ENCODE measurements around the gene ATP5F1A.
"Not testable (repeated sequence)": the region's sequence is repeated elsewhere in the genome, so short reads cannot be mapped to it uniquely, and the experiment has no call there.

The ATP5F1A gene

DNA sequence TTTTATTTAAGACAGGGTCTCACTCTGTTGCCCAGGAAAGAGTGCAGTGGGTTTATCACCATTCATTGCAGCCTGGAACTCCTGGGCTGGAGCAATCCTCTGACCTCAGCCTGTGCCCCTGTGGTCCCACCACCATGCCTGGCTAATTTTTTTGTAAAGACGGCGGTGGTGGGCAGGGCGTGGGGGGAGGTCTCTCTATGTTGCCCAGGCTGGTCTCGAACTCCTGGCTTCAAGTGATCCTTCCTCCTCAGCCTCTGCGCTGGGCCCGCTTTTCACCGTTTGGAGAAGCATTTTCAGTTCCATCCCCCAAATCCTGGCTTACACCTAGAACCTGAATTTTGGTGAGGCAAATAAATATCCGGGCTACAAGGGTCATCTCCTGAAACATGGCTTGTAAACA is 1.4 kb upstream of the ATP5F1A start:
- no peak overlapping the region for H3K27ac ChIP-seq (ENCODE audit: low read depth, low read length)
- peaks cover 6% of the 10 kb centered on the region for H3K4me1 ChIP-seq (ENCODE audit: control insufficient read depth, insufficient read depth, low read length)
- H3K36me3 ChIP-seq (ENCODE audit: control insufficient read depth, insufficient read depth, low read length), result no peaks in the 10 kb centered on the region
- no peaks in the 10 kb centered on the region for H3K27me3 ChIP-seq (ENCODE audit: control insufficient read depth, insufficient read depth, low read length)
- H3K9ac ChIP-seq (ENCODE audit: low read length), result no peak overlapping the region
- no peak overlapping the region for H3K4me3 ChIP-seq (ENCODE audit: low read length)

DNA sequence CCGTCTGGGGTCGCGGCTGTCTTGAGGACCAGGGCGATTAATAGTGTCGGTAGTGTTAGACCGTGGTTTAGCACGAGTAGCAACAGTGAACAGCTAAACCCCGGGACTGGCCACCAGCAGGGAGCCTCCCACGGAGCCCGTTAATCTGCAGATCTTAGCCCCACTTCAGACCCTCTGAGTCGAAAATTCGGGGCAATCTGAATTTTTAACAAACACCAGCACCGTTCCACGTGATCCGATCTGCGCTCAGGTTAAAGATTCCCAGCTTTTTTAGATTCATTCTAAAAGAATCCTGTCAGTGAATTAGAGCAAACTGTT is 479 bp upstream of the ATP5F1A start:
- Histone ChIP-seq H3K4me1 (ENCODE audit: control insufficient read depth, insufficient read depth, low read length) (peaks cover 6% of the 10 kb centered on the region), H3K36me3 (ENCODE audit: control insufficient read depth, insufficient read depth, low read length) (peaks cover 2% of the 10 kb centered on the region), H3K9ac (ENCODE audit: low read length) (peak overlapping the region; percentile 38), H3K4me3 (ENCODE audit: low read length) (peak overlapping the region; percentile 90), H3K27ac (ENCODE audit: low read depth, low read length) (peak overlapping the region; percentile 95), H3K27me3 (ENCODE audit: control insufficient read depth, insufficient read depth, low read length) (no peaks in the 10 kb centered on the region)

DNA sequence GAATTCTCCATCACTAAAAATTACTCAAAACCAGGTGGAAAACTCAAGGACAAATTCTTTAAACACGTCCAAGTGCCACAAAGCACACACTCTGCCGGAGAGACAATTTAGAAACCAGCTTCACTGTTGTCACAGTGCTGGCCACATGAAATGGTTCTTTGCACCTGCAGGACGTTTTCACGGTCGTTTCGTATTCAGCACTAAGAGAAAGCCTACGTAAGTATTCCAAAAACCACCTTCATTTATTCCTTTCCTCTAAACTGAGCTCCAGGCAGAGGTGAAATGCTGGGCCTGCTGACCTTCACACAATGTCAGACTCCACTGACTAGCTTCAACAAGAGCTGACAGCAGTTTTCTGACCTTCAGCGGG is 680 bp downstream of the ATP5F1A start:
- H3K9ac ChIP-seq (ENCODE audit: low read length), result peak overlapping the region; percentile 87
- H3K27ac ChIP-seq (ENCODE audit: low read depth, low read length), result peak overlapping the region; percentile 95
- H3K36me3 ChIP-seq (ENCODE audit: control insufficient read depth, insufficient read depth, low read length), result peaks cover 2% of the 10 kb centered on the region
- H3K4me1 ChIP-seq (ENCODE audit: control insufficient read depth, insufficient read depth, low read length), result peaks cover 6% of the 10 kb centered on the region
- H3K4me3 ChIP-seq (ENCODE audit: low read length), result peak overlapping the region; percentile 90
- H3K27me3 ChIP-seq (ENCODE audit: control insufficient read depth, insufficient read depth, low read length), result no peaks in the 10 kb centered on the region

DNA sequence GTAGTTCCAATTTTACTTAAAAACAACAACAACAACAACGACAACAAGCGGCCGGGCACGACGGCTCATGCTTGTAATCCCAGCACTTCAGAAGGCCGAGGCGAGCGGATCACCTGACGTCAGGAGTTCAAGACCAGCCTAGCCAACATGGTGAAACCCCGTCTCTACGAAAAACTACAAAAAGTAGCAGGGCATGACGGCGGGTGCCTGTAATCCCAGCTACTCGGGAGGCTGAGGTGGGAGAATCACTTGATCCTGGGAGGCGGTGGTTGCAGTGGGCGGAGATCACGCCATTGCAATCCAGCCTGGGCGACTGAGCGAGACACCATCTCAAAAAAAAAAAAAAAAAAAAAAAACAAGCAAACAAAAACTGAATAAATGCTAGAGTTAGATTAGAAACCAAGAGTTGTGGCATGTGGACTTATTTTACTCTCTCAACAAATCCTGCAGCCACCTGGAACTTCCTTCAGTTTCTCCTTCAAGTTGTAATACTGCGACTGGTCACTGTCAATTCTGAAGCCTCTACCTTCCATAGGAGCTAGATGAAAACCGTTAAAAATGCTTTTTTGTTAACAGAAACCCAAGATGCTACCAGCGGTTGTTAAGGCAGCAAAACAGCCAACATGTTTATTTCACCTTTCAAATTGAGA is 1.3 kb downstream of the ATP5F1A start:
- Histone ChIP-seq H3K27ac (ENCODE audit: low read depth, low read length) (peak overlapping the region; percentile 95), H3K4me1 (ENCODE audit: control insufficient read depth, insufficient read depth, low read length) (peaks cover 6% of the 10 kb centered on the region), H3K9ac (ENCODE audit: low read length) (peak overlapping the region; percentile 87)

DNA sequence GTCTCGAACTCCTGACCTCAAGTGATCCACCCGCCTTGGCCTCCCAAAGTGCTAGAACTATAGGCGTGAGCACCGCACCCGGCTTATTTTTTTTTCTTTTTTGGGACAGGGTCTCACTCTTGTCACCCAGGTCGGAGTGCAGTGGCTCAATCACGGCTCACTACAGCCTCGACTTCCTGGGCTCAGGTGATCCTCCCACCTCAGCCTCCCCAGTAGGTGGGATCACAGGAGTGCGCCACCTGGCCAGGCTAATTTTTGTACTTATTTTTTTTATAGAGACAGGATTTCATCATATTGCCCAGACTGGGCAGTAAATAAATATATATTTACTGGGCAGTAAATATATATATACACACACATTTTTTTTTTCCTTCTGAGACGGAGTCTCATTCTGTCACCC is 2.6 kb downstream of the ATP5F1A start:
- H3K4me3 ChIP-seq (ENCODE audit: low read length), result peak overlapping the region; percentile 21
- peaks cover 10% of the 10 kb centered on the region for H3K36me3 ChIP-seq (ENCODE audit: control insufficient read depth, insufficient read depth, low read length)
- no peak overlapping the region for H3K27ac ChIP-seq (ENCODE audit: low read depth, low read length)
- H3K4me1 ChIP-seq (ENCODE audit: control insufficient read depth, insufficient read depth, low read length), result peaks cover 6% of the 10 kb centered on the region
- H3K27me3 ChIP-seq (ENCODE audit: control insufficient read depth, insufficient read depth, low read length), result no peaks in the 10 kb centered on the region
- H3K9ac ChIP-seq (ENCODE audit: low read length), result no peak overlapping the region

More for the DNA sequence above, 1.3 kb downstream of the ATP5F1A start:
- Histone ChIP-seq H3K36me3 (ENCODE audit: control insufficient read depth, insufficient read depth, low read length) (peaks cover 2% of the 10 kb centered on the region), H3K4me3 (ENCODE audit: low read length) (peak overlapping the region; percentile 90), H3K27me3 (ENCODE audit: control insufficient read depth, insufficient read depth, low read length) (no peaks in the 10 kb centered on the region)

DNA sequence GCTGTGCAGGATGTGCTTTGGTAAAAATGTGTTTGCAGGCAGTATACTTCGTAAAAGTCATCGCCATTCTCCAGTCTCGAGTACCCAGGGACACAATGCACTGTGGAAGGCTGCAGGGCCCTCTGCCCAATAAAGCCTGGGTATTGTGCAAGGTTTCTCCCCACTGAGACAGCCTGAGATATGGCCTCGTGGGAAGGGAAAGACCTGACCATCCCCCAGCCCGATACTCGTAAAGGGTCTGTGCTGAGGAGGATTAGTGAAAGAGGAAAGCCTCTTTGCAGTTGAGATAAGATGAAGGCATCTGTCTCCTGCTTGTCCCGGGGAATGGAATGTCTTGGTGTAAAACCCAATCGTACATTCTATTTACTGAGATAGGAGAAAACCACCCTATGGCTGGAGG is 9.6 kb downstream of the ATP5F1A start:
- not testable (repeated sequence) for H3K27ac ChIP-seq (ENCODE audit: low read depth, low read length); H3K4me1 ChIP-seq (ENCODE audit: control insufficient read depth, insufficient read depth, low read length); H3K9ac ChIP-seq (ENCODE audit: low read length); H3K4me3 ChIP-seq (ENCODE audit: low read length); H3K27me3 ChIP-seq (ENCODE audit: control insufficient read depth, insufficient read depth, low read length)
- peaks cover 53% of the 10 kb centered on the region for H3K36me3 ChIP-seq (ENCODE audit: control insufficient read depth, insufficient read depth, low read length)

DNA sequence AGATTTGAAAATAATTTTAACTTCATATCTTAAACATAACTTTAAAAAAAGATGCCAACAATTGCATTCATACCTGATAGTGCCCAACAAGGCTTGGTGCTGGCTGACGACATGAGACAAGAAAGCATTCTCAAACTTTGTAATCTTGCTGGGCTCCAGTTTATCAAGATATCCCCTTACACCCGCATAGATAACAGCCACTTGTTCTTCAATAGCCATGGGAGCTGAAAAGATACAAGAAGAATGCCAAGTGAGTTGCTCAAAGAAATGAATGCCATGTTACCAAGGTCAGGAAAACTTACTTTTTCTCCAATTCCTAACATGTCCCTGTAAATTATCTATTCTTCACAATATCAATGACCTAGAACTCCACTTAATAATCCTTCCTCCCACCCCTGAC is 13.7 kb downstream of the ATP5F1A start:
- Histone ChIP-seq H3K4me1 (ENCODE audit: control insufficient read depth, insufficient read depth, low read length) (no peaks in the 10 kb centered on the region), H3K4me3 (ENCODE audit: low read length) (no peak overlapping the region), H3K27me3 (ENCODE audit: control insufficient read depth, insufficient read depth, low read length) (no peaks in the 10 kb centered on the region), H3K36me3 (ENCODE audit: control insufficient read depth, insufficient read depth, low read length) (peaks cover 42% of the 10 kb centered on the region), H3K9ac (ENCODE audit: low read length) (no peak overlapping the region), H3K27ac (ENCODE audit: low read depth, low read length) (no peak overlapping the region)

DNA sequence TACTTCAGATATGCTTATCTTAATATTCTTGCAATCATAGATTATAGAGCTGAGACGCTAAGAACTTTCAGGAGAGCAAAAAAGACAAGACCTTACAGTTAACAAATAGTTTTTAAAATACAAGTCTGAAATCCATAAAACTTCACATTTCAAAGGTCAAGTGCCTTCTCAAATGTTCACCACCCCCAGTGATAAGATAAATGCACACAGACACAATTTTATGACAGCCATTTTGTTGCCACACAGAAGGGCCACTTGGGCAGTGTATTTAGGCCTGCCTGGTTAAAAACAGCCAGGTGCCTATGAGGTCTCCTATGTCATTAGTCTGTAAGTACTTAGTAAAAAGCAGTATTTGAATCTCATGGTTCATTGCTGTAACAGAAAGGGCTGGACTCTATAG is 17.9 kb downstream of the ATP5F1A start:
- H3K4me3 ChIP-seq (ENCODE audit: low read length), result no peak overlapping the region
- H3K27ac ChIP-seq (ENCODE audit: low read depth, low read length), result no peak overlapping the region
- no peaks in the 10 kb centered on the region for H3K27me3 ChIP-seq (ENCODE audit: control insufficient read depth, insufficient read depth, low read length)
- H3K4me1 ChIP-seq (ENCODE audit: control insufficient read depth, insufficient read depth, low read length), result peaks cover 8% of the 10 kb centered on the region
- peaks cover 13% of the 10 kb centered on the region for H3K36me3 ChIP-seq (ENCODE audit: control insufficient read depth, insufficient read depth, low read length)
- no peak overlapping the region for H3K9ac ChIP-seq (ENCODE audit: low read length)

DNA sequence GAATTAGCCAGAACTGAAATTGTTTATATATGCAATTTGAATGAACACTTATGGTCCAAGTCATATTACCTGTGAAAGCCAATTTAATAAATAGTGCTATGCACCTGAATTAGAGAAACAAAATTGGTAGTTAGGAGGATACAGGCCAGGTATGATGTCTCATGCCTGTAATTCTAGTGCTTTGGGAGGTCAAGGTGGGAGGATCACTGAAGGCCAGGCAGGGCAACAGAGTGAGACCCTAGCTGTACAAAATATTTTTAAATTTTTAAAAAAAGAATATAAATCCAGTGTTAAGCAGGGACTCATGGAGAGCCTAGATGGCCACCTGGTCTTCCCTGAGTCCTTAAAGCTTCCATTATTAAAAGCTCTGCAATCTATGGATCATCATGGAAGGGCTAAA is 18.8 kb downstream of the ATP5F1A start:
- H3K9ac ChIP-seq (ENCODE audit: low read length), result no peak overlapping the region
- peaks cover 11% of the 10 kb centered on the region for H3K36me3 ChIP-seq (ENCODE audit: control insufficient read depth, insufficient read depth, low read length)
- peaks cover 8% of the 10 kb centered on the region for H3K4me1 ChIP-seq (ENCODE audit: control insufficient read depth, insufficient read depth, low read length)
- H3K27ac ChIP-seq (ENCODE audit: low read depth, low read length), result no peak overlapping the region
- no peaks in the 10 kb centered on the region for H3K27me3 ChIP-seq (ENCODE audit: control insufficient read depth, insufficient read depth, low read length)
- no peak overlapping the region for H3K4me3 ChIP-seq (ENCODE audit: low read length)

DNA sequence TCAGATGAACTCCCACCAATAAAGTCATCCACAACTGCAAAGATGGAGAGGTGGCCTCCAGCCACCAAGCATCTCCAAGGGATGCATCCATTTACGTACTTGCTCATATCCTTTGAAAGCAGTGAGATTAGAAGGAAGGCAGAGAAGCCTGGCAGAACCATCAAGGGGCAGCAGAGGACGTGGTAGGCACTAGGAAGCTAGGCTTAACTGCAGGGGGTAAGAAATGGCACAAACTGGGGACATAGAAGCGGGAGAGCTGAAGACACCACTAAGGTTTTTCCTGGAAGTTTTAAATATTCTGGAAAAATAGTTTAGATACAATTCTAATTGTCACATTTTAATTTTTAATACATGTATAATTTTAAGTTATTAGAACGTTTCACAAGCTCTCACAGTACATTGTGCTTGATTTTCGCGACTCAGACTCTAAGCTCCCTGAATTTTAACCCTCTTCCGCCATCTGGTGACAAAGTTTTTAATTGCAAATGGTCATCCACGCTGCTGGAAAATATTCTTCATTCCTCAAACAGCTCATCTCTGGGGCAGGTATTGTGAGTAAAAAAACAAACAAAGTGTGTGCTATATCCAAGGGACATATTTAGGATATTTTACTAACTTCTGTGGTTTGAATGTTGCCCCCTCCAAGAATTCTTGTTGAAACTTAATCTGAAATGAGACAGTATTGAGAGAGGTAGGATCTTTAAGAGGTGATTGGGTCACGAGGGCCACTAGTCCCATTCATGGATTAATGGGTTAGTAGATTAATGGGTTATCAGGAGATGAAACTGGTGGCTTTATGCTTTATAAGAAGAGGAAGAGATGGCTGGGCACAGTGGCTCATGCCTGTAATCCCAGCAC is 24.4 kb downstream of the ATP5F1A start:
- Histone ChIP-seq H3K4me1 (ENCODE audit: control insufficient read depth, insufficient read depth, low read length) (peaks cover 17% of the 10 kb centered on the region), H3K27ac (ENCODE audit: low read depth, low read length) (no peak overlapping the region), H3K36me3 (ENCODE audit: control insufficient read depth, insufficient read depth, low read length) (no peaks in the 10 kb centered on the region), H3K27me3 (ENCODE audit: control insufficient read depth, insufficient read depth, low read length) (no peaks in the 10 kb centered on the region), H3K4me3 (ENCODE audit: low read length) (no peak overlapping the region), H3K9ac (ENCODE audit: low read length) (no peak overlapping the region)

DNA sequence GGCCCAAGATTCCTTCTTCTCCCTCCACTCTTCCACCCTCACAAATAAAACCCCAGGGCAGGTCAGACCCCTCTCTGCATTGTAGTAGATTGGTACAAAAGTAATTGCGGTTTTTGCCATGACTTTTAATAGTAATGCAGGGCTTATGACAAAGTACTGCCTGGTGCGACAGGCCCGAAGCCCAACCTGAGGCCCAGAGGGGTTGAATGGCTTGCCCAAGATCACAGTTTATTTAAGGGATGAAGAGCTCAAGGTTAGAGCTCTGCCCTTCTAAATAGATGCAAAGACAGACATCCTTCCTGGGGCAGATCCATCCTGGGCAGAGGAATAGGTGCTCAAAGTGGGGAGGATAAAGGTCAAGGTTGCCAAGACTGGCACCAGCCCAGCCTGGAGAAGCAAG is 25.1 kb downstream of the ATP5F1A start:
- Histone ChIP-seq H3K36me3 (ENCODE audit: control insufficient read depth, insufficient read depth, low read length) (no peaks in the 10 kb centered on the region), H3K4me1 (ENCODE audit: control insufficient read depth, insufficient read depth, low read length) (peaks cover 17% of the 10 kb centered on the region), H3K9ac (ENCODE audit: low read length) (no peak overlapping the region), H3K27ac (ENCODE audit: low read depth, low read length) (no peak overlapping the region), H3K27me3 (ENCODE audit: control insufficient read depth, insufficient read depth, low read length) (no peaks in the 10 kb centered on the region), H3K4me3 (ENCODE audit: low read length) (no peak overlapping the region)

DNA sequence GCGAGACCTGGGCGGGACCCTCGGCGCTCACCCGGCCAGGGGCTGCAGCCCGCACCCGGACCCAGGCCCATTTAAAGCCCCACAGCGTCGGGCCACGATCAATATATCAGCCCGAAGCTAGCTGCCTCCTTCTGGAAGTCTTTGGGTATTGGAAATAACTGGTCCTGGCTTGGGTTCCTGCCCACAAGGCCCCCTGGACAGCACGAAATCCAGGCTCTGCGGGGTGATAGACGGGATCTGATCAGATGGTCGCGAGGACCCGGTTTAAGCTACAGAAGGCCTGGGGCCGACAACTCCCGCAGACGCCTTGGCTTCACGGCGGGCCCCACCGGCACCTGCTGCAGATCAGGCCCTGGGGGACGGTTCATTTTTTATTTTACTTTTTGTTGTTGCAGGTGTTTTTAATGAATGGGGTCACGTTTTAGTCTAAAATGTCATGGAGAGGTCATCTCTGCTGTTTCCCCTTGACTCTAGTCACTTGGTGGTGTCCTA is 25.7 kb downstream of the ATP5F1A start:
- no peaks in the 10 kb centered on the region for H3K36me3 ChIP-seq (ENCODE audit: control insufficient read depth, insufficient read depth, low read length)
- peaks cover 11% of the 10 kb centered on the region for H3K4me1 ChIP-seq (ENCODE audit: control insufficient read depth, insufficient read depth, low read length)
- peak overlapping the region; percentile 78 for H3K4me3 ChIP-seq (ENCODE audit: low read length)
- H3K27me3 ChIP-seq (ENCODE audit: control insufficient read depth, insufficient read depth, low read length), result no peaks in the 10 kb centered on the region
- H3K9ac ChIP-seq (ENCODE audit: low read length), result peak overlapping the region; percentile 3
- no peak overlapping the region for H3K27ac ChIP-seq (ENCODE audit: low read depth, low read length)

Data from rectal smooth muscle tissue (tissue), 1 donor.